Measurements from ENCODE around the gene ACAA2. TPM values are rescaled to one million over a fixed set of nuclear protein-coding genes. Genes with fewer than 3 reads are reported as not detected.

The ACAA2 gene
- polyA plus RNA-seq, 3 donors, result 20.8 to 109 (median 97.6) TPM

DNA sequence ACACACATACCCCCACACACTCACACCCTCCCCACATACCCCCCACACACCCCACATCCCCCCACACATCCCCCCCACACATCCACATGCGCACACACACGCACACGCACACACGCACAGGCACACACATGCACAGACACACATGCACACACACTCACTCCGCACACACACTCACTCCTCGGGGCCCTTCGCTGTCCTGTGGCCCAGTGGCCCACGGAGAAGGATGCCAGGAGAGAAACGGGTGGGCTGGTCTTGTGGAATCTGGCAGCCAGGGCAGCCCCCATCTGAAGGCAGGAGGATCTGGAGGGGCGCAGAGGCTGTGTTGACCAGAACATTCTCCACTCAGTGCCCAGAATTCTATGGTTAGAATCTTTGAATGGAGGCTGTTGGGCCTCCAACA, 51.6 kb downstream of the ACAA2 start:
- no peaks in the 10 kb centered on the region for H3K4me1 Mint-ChIP-seq
- TF ChIP-seq, protein P1, sequence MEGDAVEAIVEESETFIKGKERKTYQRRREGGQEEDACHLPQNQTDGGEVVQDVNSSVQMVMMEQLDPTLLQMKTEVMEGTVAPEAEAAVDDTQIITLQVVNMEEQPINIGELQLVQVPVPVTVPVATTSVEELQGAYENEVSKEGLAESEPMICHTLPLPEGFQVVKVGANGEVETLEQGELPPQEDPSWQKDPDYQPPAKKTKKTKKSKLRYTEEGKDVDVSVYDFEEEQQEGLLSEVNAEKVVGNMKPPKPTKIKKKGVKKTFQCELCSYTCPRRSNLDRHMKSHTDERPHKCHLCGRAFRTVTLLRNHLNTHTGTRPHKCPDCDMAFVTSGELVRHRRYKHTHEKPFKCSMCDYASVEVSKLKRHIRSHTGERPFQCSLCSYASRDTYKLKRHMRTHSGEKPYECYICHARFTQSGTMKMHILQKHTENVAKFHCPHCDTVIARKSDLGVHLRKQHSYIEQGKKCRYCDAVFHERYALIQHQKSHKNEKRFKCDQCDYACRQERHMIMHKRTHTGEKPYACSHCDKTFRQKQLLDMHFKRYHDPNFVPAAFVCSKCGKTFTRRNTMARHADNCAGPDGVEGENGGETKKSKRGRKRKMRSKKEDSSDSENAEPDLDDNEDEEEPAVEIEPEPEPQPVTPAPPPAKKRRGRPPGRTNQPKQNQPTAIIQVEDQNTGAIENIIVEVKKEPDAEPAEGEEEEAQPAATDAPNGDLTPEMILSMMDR (IDR thresholded peaks at IDR 0.05), result no peak
- H3K9me3 ChIP-seq (replicated peaks in 1 of 2; ENCODE audit: control insufficient read depth in 1 of 2, insufficient read depth in 1 of 2, low read length in 2 of 2), result no peaks in the 10 kb centered on the region
- no peaks in the 10 kb centered on the region for H3K27me3 ChIP-seq (ENCODE audit: control insufficient read depth in 2 of 2, insufficient read depth in 2 of 2, low read length in 2 of 2)
- DNase-seq, result no peak
- no peak overlapping the region for H3K27ac Mint-ChIP-seq
- WGBS (ENCODE audit: insufficient coverage), result 67% methylated on average over 3 of the region's 10 CpGs
- peaks cover 2 to 7% (median 2%) of the 10 kb centered on the region in 3 donors for H3K27me3 Mint-ChIP-seq (ENCODE audit: low read depth in 3 of 3)
- H3K4me3 ChIP-seq (replicated peaks in 1 of 3; ENCODE audit: low read depth in 2 of 3, low read length in 3 of 3), result no peak overlapping the region
- H3K79me2 ChIP-seq (ENCODE audit: insufficient read depth, low read length), result no peaks in the 10 kb centered on the region
- H3K4me1 ChIP-seq (ENCODE audit: control insufficient read depth in 1 of 2, insufficient read depth in 2 of 2, low read length in 2 of 2), result peaks cover 5 to 8% of the 10 kb centered on the region in 2 donors
- H2AFZ ChIP-seq (ENCODE audit: insufficient read depth, low read depth, low read length, poor library complexity, severe bottlenecking), result no peak overlapping the region
- H3K4me3 Mint-ChIP-seq, result no peak overlapping the region
- no peaks in the 10 kb centered on the region for H4K20me1 ChIP-seq (ENCODE audit: insufficient read depth, low read length)
- no peak overlapping the region for H3K4me2 ChIP-seq (replicated peaks; ENCODE audit: extremely low read depth, low read length, poor library complexity, severe bottlenecking)
- intact Hi-C loops (cut with micrococcal nuclease), result no loop called here
- no peaks in the 10 kb centered on the region for H3K36me3 Mint-ChIP-seq
- H3K9ac ChIP-seq (ENCODE audit: insufficient read depth, low read length, poor library complexity, severe bottlenecking), result no peak overlapping the region
- peaks cover 0 to 4% (median 0%) of the 10 kb centered on the region in 7 donors for H3K9me3 Mint-ChIP-seq
- no peak overlapping the region for H3K27ac ChIP-seq (ENCODE audit: low read depth in 1 of 2, low read length in 2 of 2)
- no peaks in the 10 kb centered on the region for H3K36me3 ChIP-seq (replicated peaks in 1 of 2; ENCODE audit: control insufficient read depth in 1 of 2, insufficient read depth in 2 of 2, low read length in 2 of 2)

DNA sequence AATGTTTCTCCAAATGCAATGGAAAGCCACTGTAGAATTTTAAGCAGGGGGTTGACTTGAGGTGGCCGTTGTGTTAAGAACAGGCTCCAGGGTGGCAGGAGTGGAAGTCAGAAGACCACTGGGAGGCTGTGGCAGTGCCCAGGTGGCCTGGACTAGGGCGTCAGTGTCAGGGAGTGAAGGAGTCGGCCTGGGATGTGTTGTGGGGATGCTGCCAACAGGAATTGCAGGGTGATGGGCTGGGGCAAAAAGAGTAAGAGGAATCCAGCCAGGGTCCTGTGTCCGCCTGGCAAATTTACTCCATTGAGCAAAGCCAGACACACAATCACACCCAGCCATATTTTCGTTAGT, 55.1 kb downstream of the ACAA2 start:
- no peak overlapping the region for H3K27ac ChIP-seq (ENCODE audit: low read depth in 1 of 2, low read length in 2 of 2)
- 92% methylated on average over 1 of the region's 5 CpGs for WGBS (ENCODE audit: insufficient coverage)
- TF ChIP-seq, protein P1 (IDR thresholded peaks at IDR 0.05), result no peak
- no peak overlapping the region for H3K4me3 ChIP-seq (replicated peaks in 1 of 3; ENCODE audit: low read depth in 2 of 3, low read length in 3 of 3)
- H4K20me1 ChIP-seq (ENCODE audit: insufficient read depth, low read length), result no peaks in the 10 kb centered on the region
- H3K27me3 ChIP-seq (ENCODE audit: control insufficient read depth in 2 of 2, insufficient read depth in 2 of 2, low read length in 2 of 2), result no peaks in the 10 kb centered on the region
- no peak overlapping the region for H3K27ac Mint-ChIP-seq
- no peaks in the 10 kb centered on the region for H3K4me1 Mint-ChIP-seq
- peaks cover 5 to 9% of the 10 kb centered on the region in 2 donors for H3K4me1 ChIP-seq (ENCODE audit: control insufficient read depth in 1 of 2, insufficient read depth in 2 of 2, low read length in 2 of 2)
- H3K9me3 ChIP-seq (replicated peaks in 1 of 2; ENCODE audit: control insufficient read depth in 1 of 2, insufficient read depth in 1 of 2, low read length in 2 of 2), result no peaks in the 10 kb centered on the region
- no peaks in the 10 kb centered on the region for H3K79me2 ChIP-seq (ENCODE audit: insufficient read depth, low read length)
- no peak overlapping the region for H3K4me3 Mint-ChIP-seq
- H3K36me3 Mint-ChIP-seq, result no peaks in the 10 kb centered on the region
- no peak overlapping the region for H3K9ac ChIP-seq (ENCODE audit: insufficient read depth, low read length, poor library complexity, severe bottlenecking)
- H3K36me3 ChIP-seq (replicated peaks in 1 of 2; ENCODE audit: control insufficient read depth in 1 of 2, insufficient read depth in 2 of 2, low read length in 2 of 2), result no peaks in the 10 kb centered on the region
- peaks cover 0 to 4% (median 2%) of the 10 kb centered on the region in 7 donors for H3K9me3 Mint-ChIP-seq
- H3K27me3 Mint-ChIP-seq (ENCODE audit: low read depth in 3 of 3), result peaks cover 2 to 8% (median 6%) of the 10 kb centered on the region in 3 donors
- no peak overlapping the region for H3K4me2 ChIP-seq (replicated peaks; ENCODE audit: extremely low read depth, low read length, poor library complexity, severe bottlenecking)
- H2AFZ ChIP-seq (ENCODE audit: insufficient read depth, low read depth, low read length, poor library complexity, severe bottlenecking), result no peak overlapping the region
- no peak for DNase-seq
- intact Hi-C loops (cut with micrococcal nuclease), result no loop called here
